Spinal cord (tissue), 10 donors: ENCODE data around the gene IGF2. TPM values are rescaled to one million over a fixed set of nuclear protein-coding genes. Genes with fewer than 3 reads are reported as not detected.

ENCODE experiments used
- DNase-seq, 6 donors: peaks; one replicate each; pipeline versions ENCODE4 v3.0.0 to v3.0.0-alpha.2; 2013 to 2015; ENCODE audit warnings: low spot score in 6 of 6, low read depth in 4 of 6
- H3K27ac ChIP-seq: one replicate; pipeline ENCODE4 v1.5.1; 2013; ENCODE audit warnings: low read depth, low read length, control low read depth
- H3K27me3 ChIP-seq: one replicate; pipeline ENCODE4 v1.6.1; 2013; ENCODE audit warnings: low read length; ENCODE audit not compliant: control insufficient read depth, insufficient read depth
- H3K36me3 ChIP-seq: one replicate; pipeline ENCODE4 v1.6.1; 2013; ENCODE audit warnings: low read length; ENCODE audit not compliant: control insufficient read depth, insufficient read depth
- H3K4me1 ChIP-seq: one replicate; pipeline ENCODE4 v1.6.1; 2013; ENCODE audit warnings: low read length; ENCODE audit not compliant: control insufficient read depth, insufficient read depth
- H3K4me3 ChIP-seq: one replicate; pipeline ENCODE4 v1.5.1; 2013; ENCODE audit warnings: low read depth, low read length, control low read depth
- H3K9me3 ChIP-seq: one replicate; pipeline ENCODE4 v1.6.1; 2013; ENCODE audit warnings: low read length; ENCODE audit not compliant: control insufficient read depth, insufficient read depth
- WGBS: methylation state at CpG from one replicate; pipeline ENCODE4 v1.1.5; 2013; ENCODE audit warnings: missing lambda C conversion rate; ENCODE audit not compliant: insufficient coverage; 5-methylcytosine and 5-hydroxymethylcytosine counted together
- polyA plus RNA-seq, 2 donors: library from polyadenylated mRNA; unstranded; fragments of 120-200 nt; gene quantifications; one replicate each; pipeline ENCODE4 v1.2.1, GENCODE V29; 2013; ENCODE audit not compliant: insufficient read length in 2 of 2
- total RNA-seq, 2 donors: library from RNA; depleted of rRNA in 1 of 2; stranded (reverse); fragments of 120-200 nt in 1 of 2; fragments of >200 nt in 1 of 2; gene quantifications; one replicate each; pipeline versions ENCODE4 v1.2.3 to v1.2.4, GENCODE V29; 2013 to 2014
- donor health status: healthy.

Gene IGF2
- total and polyA plus RNA-seq, 4 donors, result 132 to 558 (median 281) TPM

- Histone ChIP-seq H3K9me3 (no peaks in the 10 kb centered on the region), H3K36me3 (no peaks in the 10 kb centered on the region), H3K4me1 (peaks cover 12% of the 10 kb centered on the region), H3K4me3 (no peak overlapping the region), H3K27me3 (no peaks in the 10 kb centered on the region), H3K27ac (no peak overlapping the region)
- 88% methylated on average over 12 of the region's 12 CpGs for WGBS
- DNase-seq, result no peak
Observed at GRCh38 chr11:2172676-2173075, 33.5 kb upstream of the IGF2 start.

GRCh38 chr11:2171591-2172003, 32.4 kb upstream of the IGF2 start, which contains the start of gene TH:
TH (minus strand) TSS chr11:2171815; CDS start chr11:2171786, 29 bp downstream.
- WGBS, result 89% methylated on average over 9 of the region's 17 CpGs
- Histone ChIP-seq H3K27ac (no peak within 1 kb of the TSS), H3K9me3 (no peaks in the 10 kb centered on the region), H3K36me3 (no peaks in the 10 kb centered on the region), H3K4me1 (peaks cover 17% of the 10 kb centered on the region), H3K4me3 (no peak within 1 kb of the TSS), H3K27me3 (no peaks in the 10 kb centered on the region)
- peak in 1 of 6 donors; percentile 40 for DNase-seq

- WGBS, result 79% methylated on average over 42 of the region's 45 CpGs
- Histone ChIP-seq H3K36me3 (no peaks in the 10 kb centered on the region), H3K4me3 (no peak overlapping the region), H3K4me1 (peaks cover 20% of the 10 kb centered on the region), H3K27ac (no peak overlapping the region), H3K9me3 (no peaks in the 10 kb centered on the region), H3K27me3 (no peaks in the 10 kb centered on the region)
- no peak for DNase-seq
Observed at GRCh38 chr11:2169626-2170570, 30.7 kb upstream of the IGF2 start.

- WGBS, result 33% methylated on average over 9 of the region's 10 CpGs
- DNase-seq, result no peak
- Histone ChIP-seq H3K27ac (no peak overlapping the region), H3K4me1 (peaks cover 20% of the 10 kb centered on the region), H3K36me3 (no peaks in the 10 kb centered on the region), H3K9me3 (no peaks in the 10 kb centered on the region), H3K27me3 (no peaks in the 10 kb centered on the region), H3K4me3 (no peak overlapping the region)
Observed at GRCh38 chr11:2169005-2169378, 29.8 kb upstream of the IGF2 start.

DNA sequence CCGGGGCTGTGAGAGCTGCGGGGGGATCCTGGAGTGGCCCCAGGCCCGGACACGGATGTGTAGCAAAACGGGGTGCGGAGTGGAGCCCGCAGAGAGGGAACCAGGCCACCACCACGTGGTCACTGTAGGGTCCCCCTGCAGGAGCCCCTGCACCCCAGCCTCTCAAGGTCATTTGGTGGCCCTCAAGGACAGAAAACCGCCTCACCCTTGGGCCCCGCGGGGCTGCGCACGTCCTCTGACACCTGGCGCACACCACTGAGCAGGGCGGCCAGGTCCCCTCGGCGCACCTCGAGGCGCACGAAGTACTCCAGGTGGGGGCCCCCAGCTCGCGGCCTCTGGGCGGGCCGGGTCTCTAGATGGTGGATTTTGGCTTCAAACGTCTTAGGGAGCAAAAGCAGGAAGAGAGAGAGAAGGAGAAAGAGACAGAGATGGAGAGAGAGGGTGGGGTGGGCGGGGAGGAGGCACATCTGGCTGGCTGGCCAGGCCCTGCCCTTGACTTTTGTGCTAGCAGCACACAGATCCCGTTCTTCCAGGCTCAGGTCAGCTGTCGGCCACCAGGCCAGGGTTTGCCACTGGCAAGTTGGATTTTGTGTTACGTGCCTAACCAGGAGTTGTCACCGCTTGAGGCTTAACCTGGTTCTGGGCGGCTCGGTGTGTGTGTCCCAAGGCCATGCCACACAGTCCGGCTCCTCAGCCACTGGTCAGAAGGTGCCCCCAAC, 29.3 kb upstream of the IGF2 start:
- 86% methylated on average over 33 of the region's 33 CpGs for WGBS

DNA sequence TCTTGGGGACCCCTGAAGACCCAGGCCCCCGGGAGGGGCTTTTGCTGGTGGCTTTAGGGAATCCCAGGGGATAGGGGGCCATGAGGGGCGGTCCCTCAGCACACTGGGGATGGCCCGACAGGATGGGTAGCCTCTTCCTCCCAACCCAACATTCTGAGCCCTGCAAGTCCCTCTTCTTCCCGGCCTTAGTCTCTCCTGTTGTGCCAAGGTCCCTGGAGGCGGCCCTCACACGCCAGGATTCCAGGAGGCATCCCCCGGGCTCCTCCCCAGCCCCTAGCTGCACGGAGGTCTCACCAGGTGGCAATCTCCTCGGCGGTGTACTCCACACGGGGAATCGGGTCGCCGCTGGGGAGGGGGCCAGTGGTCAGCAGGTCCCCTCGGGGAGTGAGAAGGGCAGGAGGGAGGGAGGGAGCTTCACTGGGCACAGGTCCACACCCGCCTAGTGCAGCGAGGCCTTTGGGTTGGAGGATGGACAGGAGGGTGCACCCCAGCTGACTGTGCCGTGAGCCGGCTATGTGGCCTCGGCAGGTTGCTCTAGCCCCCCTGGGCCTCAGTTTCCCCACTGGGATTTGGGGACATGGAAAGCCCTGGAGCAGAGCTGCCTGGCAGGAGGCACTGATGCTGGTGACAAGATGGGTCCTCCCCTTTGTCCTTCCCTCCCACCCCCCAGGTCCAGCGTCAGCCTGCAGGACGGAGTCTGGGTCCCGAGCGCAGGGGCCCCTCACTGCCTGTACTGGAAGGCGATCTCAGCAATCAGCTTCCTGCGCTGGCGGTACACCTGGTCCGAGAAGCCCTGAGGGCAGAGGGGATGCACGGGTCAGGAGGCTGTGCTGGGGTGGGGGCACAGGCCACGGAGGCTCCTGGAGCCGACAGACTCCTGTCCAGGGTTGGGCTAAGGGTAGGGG, 28.2 kb upstream of the IGF2 start:
- H3K27ac ChIP-seq, result no peak overlapping the region
- H3K36me3 ChIP-seq, result no peaks in the 10 kb centered on the region
- DNase-seq, result no peak
- no peak overlapping the region for H3K4me3 ChIP-seq
- H3K9me3 ChIP-seq, result no peaks in the 10 kb centered on the region
- no peaks in the 10 kb centered on the region for H3K27me3 ChIP-seq
- WGBS, result 72% methylated on average over 30 of the region's 31 CpGs
- peaks cover 20% of the 10 kb centered on the region for H3K4me1 ChIP-seq

More for the DNA sequence above, 29.3 kb upstream of the IGF2 start:
- no peak for DNase-seq
- Histone ChIP-seq H3K4me1 (peaks cover 20% of the 10 kb centered on the region), H3K27me3 (no peaks in the 10 kb centered on the region), H3K4me3 (no peak overlapping the region), H3K36me3 (no peaks in the 10 kb centered on the region), H3K27ac (no peak overlapping the region), H3K9me3 (no peaks in the 10 kb centered on the region)

DNA sequence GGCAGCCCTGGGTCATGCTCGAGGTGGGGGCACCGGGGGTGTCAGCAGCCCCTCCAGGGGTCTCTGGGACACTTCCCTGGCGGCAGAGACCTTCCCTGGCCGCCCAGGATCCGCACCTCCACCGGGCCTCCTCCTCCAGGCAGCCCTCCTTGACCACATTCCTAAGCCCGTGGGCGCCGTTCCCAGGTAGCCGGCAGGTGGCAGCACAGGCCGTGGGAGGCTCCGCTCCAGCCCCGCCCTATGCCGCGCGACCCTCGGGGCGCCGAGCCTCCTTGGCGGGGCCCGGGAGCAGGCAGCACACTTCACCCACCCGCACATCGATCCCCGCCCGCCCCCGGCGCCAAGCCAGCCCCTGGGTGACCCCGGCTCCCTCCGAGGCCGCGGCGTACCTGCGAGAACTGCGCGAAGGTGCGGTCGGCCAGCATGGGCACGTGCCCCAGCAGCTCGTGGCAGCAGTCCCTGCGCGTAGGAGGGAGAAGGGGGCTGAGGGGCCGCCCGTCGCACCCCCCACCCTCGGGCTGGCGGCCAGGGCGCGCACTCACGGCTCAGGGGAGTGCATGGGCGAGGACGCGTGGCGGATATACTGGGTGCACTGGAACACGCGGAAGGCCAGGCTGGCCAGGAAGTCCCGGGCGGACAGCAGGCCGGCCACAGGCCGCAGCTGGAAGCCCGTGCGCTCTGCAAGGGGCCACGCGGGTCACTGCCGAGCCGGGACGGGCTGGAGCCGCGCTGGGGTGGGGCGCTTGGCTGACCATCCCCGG, 27.1 kb upstream of the IGF2 start:
- 14% methylated on average over 63 of the region's 70 CpGs for WGBS
- Histone ChIP-seq H3K4me3 (no peak overlapping the region), H3K9me3 (no peaks in the 10 kb centered on the region), H3K27me3 (no peaks in the 10 kb centered on the region), H3K36me3 (no peaks in the 10 kb centered on the region), H3K27ac (no peak overlapping the region), H3K4me1 (peaks cover 15% of the 10 kb centered on the region)
- DNase-seq, result peak in 2 of 6 donors; percentile 59 to 66

DNA sequence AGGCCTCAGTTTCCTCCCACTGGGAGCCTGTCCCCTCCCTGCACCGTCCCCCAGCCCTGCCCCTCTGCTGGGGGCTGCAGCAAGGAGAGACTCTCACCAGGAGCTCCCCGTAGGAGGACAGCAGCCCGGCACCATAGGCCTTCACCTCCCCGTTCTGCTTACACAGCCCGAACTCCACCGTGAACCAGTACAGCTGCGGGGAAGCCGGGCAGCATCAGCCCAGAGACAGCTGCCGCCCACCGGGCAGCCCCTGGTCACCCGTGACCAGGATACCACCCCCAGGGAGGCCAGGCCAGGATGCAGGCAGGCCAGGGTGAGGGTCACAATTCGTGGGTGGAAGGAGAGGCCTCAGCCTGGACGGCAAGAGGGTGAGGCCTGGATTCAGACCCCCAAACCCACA, 26.4 kb upstream of the IGF2 start:
- no peaks in the 10 kb centered on the region for H3K9me3 ChIP-seq
- peaks cover 15% of the 10 kb centered on the region for H3K4me1 ChIP-seq
- no peaks in the 10 kb centered on the region for H3K27me3 ChIP-seq
- 93% methylated on average over 12 of the region's 13 CpGs for WGBS
- no peaks in the 10 kb centered on the region for H3K36me3 ChIP-seq
- no peak overlapping the region for H3K4me3 ChIP-seq
- no peak for DNase-seq
- no peak overlapping the region for H3K27ac ChIP-seq
